Head of caudate nucleus (tissue), 42 donors: Measurements from ENCODE around the gene JAKMIP3.

Experiments used
- DNase-seq, 42 donors: peaks; one replicate each; pipeline versions ENCODE4 v3.0.0 to v3.0.0-alpha.2; 2020 to 2021; ENCODE audit warnings: mixed read lengths in 7 of 42
- intact Hi-C: fragments of 100-400 bp; cut with DNase I; formaldehyde crosslinking; loops from one replicate; pipeline ENCODE4 v1.15.0; 2022

Gene JAKMIP3

DNA sequence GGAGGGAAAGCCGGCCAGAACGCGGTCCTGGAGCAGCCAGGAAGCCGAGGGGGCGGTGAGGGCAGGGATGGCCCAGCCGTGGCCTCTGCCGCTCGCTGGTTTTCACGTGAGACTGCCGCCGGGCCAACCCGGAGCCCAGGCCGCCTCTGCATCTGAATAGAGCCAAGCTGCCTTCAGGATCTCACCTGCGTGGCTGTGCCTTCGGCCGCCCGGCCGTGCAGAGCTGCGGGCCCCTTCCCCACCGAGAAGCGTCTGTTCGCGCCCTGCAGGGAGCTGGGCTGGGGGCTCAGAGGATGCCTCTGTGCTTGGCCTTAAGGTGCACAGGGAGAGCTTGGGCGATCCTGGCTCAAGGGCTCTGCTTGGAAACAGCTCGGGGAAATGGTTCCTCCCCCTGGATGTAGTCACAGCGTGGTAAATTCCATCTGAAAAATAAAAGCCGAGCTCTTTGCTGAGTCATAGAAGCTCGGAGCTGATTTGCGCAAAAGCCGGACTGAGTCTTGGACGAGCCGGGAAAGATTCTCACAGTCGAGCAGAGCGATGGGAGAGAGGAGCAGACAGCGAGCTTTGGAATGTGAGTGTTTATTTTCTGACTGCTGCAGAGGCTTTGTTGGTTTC is at the start of gene JAKMIP3:
JAKMIP3 (plus strand) TSS at position 456 of the 615 bp plus-strand sequence. CDS start 38,863 bp downstream, outside the sequence.
- intact Hi-C loops, result no loop called here
- DNase-seq, result peak; percentile 43 to 88 (median 73)

DNA sequence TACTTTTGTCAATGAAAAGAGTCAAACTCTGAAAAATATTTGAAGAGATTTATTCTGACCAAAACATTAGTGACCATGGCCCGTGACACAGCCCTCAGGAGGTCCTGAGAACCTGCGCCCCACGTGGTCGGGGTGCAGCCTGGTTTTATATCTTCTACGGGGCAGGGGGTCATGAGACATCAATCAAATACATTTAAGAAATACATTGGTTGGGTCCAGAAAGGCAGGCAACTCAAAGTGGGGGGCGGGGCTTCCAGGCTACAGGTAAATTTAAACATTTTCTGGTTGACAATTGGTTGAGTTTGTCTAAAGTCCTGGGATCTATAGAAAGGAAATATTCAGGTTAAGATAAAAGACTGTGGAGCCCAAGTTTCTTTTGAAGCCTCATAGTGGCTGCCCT is 49.2 kb upstream of the JAKMIP3 start:
- intact Hi-C loops, result no loop called here

DNA sequence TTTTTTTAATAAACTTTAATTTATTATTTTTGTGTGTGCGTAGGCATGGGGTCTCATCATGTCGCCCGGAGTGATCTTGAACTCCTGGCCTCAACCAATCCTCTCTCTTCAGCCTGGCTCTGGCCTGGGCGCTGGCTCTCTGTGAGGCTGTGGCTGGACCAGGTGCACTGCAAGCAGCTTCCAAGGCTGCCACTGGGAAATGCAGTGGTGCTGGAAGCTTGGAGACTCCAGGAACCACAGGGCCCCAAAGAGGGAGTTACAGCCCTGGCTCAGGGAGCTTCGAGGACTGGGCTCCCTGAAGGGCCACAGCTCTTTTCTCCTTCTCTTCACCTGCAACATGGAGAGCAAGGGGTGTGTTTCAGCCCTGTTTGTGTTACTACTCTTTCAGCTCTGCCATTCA is 47.3 kb upstream of the JAKMIP3 start:
- DNase-seq, result no peak

More for the DNA sequence above, 49.2 kb upstream of the JAKMIP3 start:
- no peak for DNase-seq

DNA sequence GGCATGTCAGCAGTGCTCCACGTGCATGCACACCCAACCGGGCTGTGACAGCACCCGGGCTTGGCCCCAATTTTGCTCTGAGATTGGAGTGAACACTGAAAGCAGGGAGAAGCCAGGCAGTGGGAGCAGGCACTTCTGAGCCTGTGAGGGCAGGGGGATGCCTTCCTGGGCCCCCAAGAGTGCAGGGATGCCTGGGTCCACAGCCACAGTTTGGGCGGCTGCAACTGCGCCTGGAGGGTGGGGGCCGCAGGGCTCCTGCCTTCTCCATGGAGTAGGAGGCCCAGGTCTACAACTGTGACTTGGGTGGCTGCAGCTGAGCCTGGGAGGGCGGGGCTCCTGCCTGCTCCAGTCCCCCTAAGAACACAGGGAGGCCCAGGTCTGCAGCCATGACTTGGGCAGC is 46.4 kb upstream of the JAKMIP3 start:
- intact Hi-C loops, result no loop called here
- no peak for DNase-seq

More for the DNA sequence above, 47.3 kb upstream of the JAKMIP3 start:
- intact Hi-C loops, result no loop called here

DNA sequence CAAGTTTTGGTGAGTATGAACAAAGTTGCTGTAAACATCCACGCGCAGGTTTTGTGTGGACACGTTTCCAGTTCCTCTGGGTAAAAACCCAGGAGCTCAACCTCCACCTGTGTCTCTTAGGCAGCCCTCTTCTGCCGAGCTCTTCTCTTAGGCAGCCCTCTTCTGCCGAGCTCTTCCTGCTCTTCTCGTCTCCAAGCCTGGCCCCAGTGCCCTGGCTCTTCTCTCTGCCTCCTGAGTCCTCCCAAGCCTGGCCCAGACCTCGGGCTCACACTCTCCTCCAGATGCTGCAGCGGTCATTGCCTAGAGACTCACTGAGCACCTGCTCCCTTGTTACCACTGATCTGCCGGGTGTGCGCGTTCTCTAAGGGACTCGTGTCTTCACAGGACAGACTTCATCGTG is 45.3 kb upstream of the JAKMIP3 start:
- intact Hi-C loops, result loop anchor here (5.0 to 10.0 kb wide), 2 partner anchors 56 to 133 kb away; no protein-coding TSS in a partner anchor
- no peak for DNase-seq

DNA sequence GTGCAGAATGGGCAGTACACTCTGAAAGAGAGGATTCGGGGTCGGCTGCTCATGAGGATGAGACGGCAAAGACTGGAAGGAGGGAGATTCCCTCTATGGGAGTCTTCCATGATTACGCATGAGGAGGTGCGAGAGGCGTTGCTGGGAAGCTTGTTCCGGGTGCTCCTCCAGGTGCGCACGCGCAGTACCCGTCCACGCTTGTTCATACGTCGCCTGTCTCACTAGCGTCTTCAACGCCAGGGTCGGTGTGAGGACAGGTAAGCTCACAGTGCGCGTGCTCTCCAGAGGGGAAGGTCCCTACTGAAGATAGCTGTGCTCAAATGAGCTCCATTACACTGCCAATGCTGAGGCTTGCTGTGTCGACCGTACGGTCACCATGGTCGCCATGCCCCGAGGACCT is 44.7 kb upstream of the JAKMIP3 start:
- intact Hi-C loops, result loop anchor here (5.0 to 10.0 kb wide), 2 partner anchors 56 to 134 kb away; no protein-coding TSS in a partner anchor
- no peak for DNase-seq

DNA sequence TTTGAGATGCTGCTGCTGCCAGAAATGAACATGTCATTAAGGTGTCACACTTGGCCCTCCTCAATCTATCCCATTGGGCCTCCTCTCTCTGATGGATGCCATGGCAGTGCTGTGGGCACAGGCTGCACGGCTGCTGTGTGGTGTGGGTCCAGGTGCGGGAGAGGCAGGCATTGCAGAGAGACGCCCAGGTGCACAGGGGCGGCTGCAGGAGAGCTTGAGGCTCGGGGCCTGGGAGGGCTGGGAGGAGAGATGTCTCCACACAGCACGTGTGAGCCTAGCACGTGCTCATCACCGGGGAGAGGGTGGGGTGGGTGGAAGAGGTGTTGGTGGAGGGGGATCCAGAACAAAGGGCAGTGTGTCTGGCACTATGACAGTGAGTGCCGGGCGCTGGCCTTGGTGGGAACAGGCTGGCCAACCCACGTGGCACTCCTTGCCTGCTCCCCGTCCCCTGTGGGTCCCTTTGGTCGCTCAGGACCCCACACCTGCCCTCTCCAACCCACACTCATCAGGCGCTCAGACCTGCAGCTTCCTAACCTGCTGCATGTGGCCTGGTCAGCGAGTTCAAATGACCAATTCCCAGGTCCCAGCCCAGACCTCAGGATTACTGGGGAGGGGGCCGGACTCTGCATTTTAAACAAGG is 44.1 kb upstream of the JAKMIP3 start:
- DNase-seq, result no peak
- intact Hi-C loops, result loop anchor here (5.0 to 10.0 kb wide), 2 partner anchors 57 to 134 kb away; no protein-coding TSS in a partner anchor

DNA sequence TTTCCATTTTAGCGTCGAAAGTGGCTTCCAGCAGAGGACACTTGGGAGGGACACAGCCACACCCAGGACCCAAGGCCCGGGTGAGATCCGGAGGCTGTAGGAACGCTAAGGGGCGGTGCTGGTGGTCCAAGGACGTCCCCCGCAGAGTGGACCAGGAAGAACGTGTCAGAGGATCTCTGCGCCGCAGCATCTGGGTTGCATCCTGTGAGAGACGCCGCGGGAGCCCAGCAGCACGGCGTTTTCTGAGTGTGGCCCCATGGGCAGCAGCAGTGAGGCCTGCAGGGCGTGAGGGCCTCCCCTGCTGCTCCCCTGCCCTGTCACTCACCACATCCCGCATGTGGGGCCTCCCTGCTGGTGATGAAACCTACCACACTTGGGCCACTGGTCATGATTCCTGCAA is 43.5 kb upstream of the JAKMIP3 start:
- intact Hi-C loops, result loop anchor here (5.0 to 10.0 kb wide), 2 partner anchors 57 to 135 kb away; no protein-coding TSS in a partner anchor
- DNase-seq, result no peak

DNA sequence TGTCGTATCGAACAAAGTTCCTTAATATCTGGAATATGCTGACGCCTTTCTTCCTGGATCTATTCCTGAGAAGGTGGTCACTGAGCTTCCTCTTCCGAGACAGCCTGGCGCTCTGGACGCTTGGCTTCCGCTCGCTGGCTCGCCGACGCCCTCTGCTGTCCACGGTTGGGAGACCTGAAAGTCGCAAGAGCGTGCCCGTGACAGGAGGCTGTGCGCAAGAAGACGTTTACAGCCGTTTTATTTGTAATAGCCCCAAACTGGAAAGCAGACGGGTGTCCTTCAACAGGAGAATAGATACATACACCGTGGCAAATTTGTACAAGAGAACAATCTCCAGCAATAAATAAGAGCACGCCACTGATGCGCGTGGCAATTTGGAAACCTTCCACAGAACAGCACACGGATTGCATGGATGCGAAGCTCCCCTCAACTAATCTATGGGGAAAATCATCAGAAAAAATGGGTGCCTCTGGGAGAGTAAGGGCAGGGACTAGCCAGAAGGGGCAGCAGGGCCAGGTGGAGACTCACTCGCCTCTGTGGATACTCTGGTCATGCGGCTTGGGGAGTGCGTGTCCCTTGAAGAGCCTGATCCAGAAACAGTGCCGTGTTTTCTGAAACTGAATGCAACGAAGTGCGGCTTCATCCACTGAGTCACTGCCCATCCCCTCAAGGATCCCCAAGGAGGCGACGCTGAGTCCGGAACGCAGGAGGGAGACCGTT is 42.5 kb upstream of the JAKMIP3 start:
- intact Hi-C loops, result loop anchor here (5.0 to 10.0 kb wide), 2 partner anchors 58 to 136 kb away; no protein-coding TSS in a partner anchor
- DNase-seq, result peak; percentile 67 to 93 (median 87)

DNA sequence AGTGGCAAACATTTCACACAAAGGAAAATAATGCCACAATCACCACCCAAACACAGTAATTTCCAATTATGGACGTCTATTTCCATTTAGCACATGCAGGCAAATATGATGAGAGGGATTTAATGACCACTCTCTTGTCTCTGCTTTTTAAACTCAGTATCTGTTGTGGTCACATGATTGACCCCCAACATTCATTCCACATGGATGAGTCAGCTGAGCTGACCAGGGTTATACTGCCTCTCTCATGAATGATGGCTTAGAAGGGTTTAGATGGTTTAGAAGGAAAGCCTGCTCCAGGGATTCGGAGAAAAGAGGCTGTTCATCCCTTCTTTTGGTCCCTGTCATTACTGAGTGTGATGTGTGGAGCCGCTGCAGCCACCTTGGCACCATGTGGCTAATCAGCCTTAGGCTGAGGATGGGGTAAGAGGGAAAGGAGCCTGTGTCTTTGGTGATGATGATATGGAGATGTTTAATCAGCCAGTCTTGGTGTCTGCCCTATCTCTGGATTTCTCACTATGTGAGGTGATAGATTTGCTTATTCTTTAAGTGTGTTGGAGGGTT is 38.2 kb upstream of the JAKMIP3 start:
- no peak for DNase-seq
- intact Hi-C loops, result loop anchor here (10.0 kb wide), 1 partner anchor 63 kb away; no protein-coding TSS in a partner anchor

DNA sequence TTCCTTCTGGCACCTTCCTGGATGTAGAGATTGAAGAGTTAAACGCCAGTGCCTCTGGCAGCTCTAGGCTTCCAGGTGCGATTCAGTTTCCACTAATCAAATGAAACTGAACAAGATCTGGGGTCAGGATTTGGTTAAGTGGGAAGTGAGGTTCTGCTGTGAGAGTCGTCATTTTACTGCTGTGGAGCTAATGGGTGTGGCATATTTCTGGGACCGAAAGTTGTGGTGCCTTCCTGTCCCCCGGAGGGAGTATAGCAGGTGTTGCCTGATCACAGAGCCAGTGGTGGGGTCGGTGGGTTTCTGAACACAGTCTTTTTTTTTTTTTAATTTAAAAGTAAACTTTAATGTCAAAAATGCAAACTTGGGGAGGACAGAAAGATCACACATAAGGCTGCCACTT is 37.0 kb upstream of the JAKMIP3 start:
- intact Hi-C loops, result loop anchor here (10.0 kb wide), 1 partner anchor 64 kb away; no protein-coding TSS in a partner anchor
- no peak for DNase-seq

DNA sequence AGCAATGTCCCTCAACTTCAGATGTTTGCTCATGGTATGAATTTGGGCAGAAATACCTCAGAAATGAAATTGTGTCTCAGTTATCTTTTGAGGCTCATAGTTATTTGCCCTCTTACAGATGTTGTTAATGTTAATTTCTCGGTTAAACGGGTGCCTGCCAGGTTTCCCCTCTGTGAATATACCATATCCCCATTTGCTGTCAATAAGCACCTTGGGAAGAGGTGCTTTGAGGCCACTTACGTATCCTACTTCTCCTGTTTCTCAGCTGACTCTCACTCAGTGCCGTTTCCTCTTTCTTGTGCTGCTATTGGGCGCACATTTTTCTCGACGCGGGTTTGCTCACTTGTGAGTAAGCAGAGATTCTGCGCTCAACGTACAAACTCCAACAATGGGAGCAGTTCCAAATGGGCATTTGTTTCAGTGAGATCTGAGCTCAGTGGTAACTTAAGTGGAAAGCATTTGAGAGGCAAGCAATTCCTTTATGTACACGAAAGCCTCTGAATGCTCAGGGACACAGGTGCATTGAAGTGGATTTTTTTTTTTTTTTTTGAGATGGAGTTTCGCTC is 34.8 kb upstream of the JAKMIP3 start:
- intact Hi-C loops, result no loop called here
- DNase-seq, result no peak

DNA sequence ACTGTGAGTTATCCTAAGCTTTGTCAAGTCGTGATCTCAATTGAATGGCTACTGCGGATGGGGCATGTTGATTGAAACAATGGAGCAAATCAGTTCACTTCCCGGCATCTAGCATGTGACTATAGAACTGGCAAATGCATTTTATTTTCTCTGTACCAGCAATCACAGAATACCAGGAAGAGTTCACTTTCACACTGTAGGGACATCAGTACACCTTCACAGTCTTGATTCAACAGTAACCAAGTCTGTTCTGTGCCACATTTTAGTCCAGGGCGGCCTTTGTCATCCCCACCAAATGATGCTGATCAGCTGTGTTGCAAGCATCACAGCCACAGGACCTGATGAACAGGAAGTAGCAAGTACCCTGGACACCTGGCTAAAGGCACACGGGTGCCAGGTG is 32.1 kb upstream of the JAKMIP3 start:
- DNase-seq, result no peak
- intact Hi-C loops, result no loop called here

DNA sequence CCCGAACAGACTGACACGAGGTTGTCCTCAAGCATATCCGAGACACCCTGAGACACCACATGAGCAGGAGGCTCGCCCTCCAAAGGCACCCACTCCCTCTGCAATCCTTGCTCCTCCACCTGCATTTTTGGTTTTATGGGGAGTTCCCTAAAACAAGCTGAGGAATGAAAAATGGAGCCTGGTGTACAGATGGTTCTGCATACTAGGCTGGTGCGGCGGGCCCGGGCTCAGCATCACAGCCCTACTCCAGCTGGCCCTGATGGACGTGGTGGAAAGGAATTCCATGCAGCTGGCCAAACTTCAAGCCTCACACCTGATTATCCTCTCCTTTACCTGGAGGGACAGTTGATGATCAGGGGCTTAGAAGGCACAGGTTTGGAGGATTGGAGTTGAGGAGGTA is 30.3 kb upstream of the JAKMIP3 start:
- intact Hi-C loops, result no loop called here
- no peak for DNase-seq

DNA sequence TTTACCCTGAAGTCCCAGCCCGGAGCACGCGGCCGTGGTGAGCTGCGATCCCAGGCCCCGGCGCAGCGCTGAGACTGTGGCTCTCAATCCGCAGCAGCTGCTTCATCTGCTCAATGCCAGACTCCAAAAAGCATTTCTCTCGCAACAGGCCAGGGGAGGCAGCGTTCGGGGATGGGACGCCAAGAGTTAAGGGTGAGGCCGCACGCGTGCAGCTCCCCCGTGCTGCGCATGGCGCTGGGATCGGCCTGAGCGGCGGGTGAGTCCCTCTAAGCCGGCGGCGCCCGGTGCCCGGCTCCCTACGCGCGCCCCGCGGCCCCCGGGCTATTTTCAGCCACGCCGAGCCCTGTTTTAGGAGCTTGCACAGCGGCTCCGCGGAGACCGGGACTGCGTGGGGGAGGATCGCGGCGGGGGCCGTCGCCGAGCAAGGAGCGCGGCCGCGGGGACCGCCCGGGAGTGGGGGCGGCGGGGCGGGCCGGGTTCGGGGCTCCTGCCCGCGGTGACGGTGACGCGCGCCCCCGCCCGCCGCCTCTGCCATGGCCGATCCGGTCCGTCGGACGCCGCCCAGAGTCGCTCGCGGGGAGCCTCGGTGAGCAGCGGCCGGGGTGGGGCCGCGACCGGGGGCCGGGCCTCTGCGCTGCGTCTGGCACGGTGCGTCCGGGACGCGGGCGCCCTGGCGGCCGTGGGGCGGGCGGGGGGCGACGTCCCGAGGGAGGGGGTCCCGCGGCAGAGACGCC is 29.4 kb upstream of the JAKMIP3 start:
- peak in 41 of 42 donors; percentile 11 to 73 (median 52) for DNase-seq
- intact Hi-C loops, result no loop called here

DNA sequence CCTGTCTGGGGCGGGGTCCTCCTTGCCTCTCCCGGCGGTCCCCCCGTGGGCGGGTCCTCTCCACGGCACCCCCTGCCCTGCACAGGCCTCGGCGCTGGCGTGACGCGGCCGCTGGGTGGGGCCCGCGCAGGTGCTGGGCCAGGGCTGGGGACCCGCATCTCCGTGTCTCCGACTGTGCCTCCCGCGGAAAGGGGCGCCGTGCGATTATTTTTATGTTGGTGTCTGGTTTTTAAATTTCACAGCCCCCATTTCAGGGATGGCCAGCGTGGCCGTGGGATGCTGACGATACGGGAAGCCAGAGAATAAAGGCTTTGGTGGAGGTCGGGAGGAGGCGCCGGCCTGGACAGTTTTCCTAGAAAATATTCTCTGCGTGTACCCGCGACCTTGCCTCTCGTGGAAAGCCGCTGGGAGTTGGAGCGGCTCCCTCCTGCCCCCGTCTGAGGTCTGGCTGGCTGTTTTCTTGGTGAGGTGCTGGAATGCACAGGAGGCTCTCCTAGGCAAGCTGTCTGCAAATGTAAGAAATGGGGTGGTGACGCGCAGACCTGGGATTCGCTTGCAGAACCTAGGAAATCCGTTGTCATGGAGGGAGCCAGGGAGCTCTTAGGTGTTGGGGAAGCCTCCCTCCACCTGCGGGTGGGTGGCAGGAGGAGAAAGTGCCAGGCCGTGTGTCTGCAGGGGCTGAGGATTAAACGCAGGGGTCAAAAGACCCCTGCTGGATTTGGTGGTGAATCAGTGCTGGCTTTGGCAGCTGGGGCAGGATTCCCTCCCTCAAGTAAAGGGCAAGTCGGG is 28.7 kb upstream of the JAKMIP3 start:
- DNase-seq, result peak; percentile 35 to 85 (median 66)

DNA sequence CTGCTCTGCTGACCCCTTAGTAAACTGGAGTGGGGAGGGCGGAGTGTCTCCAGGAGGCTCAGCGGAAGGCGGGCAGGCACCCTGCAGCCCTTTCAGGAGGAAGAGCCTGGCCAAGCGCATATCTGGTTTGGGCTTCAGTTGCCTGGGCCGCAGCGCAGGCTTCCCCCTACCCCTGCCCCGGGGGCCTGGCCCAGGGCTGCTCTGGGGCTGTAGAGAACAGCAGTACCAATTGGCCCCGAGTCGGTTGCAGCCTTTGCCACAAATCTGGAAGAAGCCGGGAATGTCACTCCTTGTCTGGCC is 28.1 kb upstream of the JAKMIP3 start:
- no peak for DNase-seq
- intact Hi-C loops, result no loop called here

More for the DNA sequence above, 28.7 kb upstream of the JAKMIP3 start:
- intact Hi-C loops, result no loop called here

DNA sequence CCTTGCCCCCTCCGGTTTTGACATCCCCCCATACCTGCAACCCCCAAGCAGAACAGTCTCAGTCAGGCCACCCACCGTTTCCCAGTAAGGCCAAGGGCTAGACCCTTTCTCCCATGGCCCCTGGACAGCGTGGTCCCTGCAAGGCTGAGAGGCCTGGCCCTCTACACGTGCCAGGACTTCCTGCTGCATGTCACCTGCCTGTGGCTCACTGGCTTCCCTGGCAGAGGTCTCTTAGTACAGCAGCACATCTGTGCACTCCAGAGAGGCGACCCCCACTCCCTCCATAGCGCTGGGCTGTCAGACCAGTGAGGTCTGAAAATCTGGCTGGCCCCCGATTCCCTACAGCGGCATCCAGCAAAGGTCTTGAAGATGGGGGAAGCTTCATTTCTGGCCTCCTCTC is 26.4 kb upstream of the JAKMIP3 start:
- DNase-seq, result no peak
- intact Hi-C loops, result no loop called here
